Measurements from ENCODE around the gene MLXIPL.

- TF ChIP-seq CTCF (conservative IDR thresholded peaks at IDR 0.05; ENCODE audit: low read length) (no peak), EZH2phosphoT487 (IDR thresholded peaks at IDR 0.05; ENCODE audit: borderline replicate concordance, low read depth, low read length) (no peak)
Observed at GRCh38 chr7:73567140-73567539, 57.2 kb downstream of the MLXIPL start.
